ENCODE measurements around the gene ZNF738.
A peak's percentile ranks its signal among the peaks of the same experiment; 100 is the strongest.
"Not testable (repeated sequence)": the region's sequence is repeated elsewhere in the genome, so short reads cannot be mapped to it uniquely, and the experiment has no call there.

ZNF738 gene

GRCh38 chr19:21358768-21359451 lies at the start of gene ZNF738:
Gene ZNF738, plus strand, starts transcription at chr19:21359000. Its CDS starts 141 bp downstream, at chr19:21359141.
- DNase-seq (ENCODE audit: low read depth in 1 of 2, low spot score in 1 of 2) = peak; percentile 79 to 96
- TF ChIP-seq JUND (IDR thresholded peaks at IDR 0.05; ENCODE audit: low read depth) = no peak
- in situ Hi-C loops (cut with HindIII; ENCODE audit: low pct_unique_long_range_greater_than_20kb, low sequenced_read_pairs) = no loop called here

GRCh38 chr19:21312807-21313206 lies 46.0 kb upstream of the ZNF738 start:
- in situ Hi-C loops (cut with HindIII; ENCODE audit: low pct_unique_long_range_greater_than_20kb, low sequenced_read_pairs); DNase-seq (ENCODE audit: low read depth in 1 of 2, low spot score in 1 of 2): not testable (repeated sequence)

GRCh38 chr19:21314676-21315075 lies 44.1 kb upstream of the ZNF738 start:
- in situ Hi-C loops (cut with HindIII; ENCODE audit: low pct_unique_long_range_greater_than_20kb, low sequenced_read_pairs) = no loop called here
- no peak for DNase-seq (ENCODE audit: low read depth in 1 of 2, low spot score in 1 of 2)
- TF ChIP-seq JUND (IDR thresholded peaks at IDR 0.05; ENCODE audit: low read depth) = no peak

GRCh38 chr19:21317821-21318220 lies 41.0 kb upstream of the ZNF738 start:
- in situ Hi-C loops (cut with HindIII; ENCODE audit: low pct_unique_long_range_greater_than_20kb, low sequenced_read_pairs) = no loop called here
- DNase-seq (ENCODE audit: low read depth in 1 of 2, low spot score in 1 of 2) = no peak
- no peak for TF ChIP-seq JUND (IDR thresholded peaks at IDR 0.05; ENCODE audit: low read depth)

DNA sequence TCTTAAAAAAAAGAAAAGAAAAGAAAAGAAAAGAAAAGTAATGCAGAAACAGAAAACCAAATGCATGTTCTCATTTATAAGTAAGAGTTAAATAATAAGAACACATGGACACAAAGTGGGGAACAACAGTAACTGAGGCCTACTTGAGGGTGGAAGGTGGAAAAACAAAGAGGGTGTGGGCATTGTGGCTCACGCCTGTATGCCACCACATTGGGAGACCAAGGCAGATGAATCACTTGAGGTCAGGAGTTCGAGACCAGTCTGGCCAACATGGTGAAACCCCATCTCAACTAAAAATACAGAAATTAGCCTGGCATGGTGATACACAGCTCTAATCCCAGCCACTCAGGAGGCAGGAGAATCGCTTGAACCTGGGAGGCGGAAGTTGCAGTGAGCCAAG lies 37.7 kb upstream of the ZNF738 start:
- no peak for TF ChIP-seq JUND (IDR thresholded peaks at IDR 0.05; ENCODE audit: low read depth)
- in situ Hi-C loops (cut with HindIII; ENCODE audit: low pct_unique_long_range_greater_than_20kb, low sequenced_read_pairs) = no loop called here
- DNase-seq (ENCODE audit: low read depth in 1 of 2, low spot score in 1 of 2) = no peak

- no peak for TF ChIP-seq JUND (IDR thresholded peaks at IDR 0.05; ENCODE audit: low read depth)
- in situ Hi-C loops (cut with HindIII; ENCODE audit: low pct_unique_long_range_greater_than_20kb, low sequenced_read_pairs) = no loop called here
Measured at GRCh38 chr19:21321996-21322395, 36.8 kb upstream of the ZNF738 start.

DNA sequence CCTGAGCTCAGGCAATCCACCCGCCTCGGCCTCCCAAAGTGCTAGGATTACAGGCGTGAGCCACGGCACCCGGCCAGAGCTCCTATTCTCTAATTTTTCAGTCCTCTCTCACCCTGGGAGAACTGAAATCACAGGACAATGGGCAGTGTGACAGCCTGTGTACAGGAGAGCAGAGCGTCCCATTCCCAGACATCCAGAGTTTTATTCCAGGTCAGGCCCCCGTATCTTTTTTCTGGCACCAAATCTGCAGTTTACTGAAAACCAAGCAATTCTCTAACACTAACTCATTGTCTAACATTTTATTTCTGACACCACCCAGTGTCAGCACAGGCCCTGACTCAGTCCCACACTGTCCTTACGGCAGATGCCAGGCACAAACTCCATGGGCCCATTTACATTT lies 36.3 kb upstream of the ZNF738 start:
- in situ Hi-C loops (cut with HindIII; ENCODE audit: low pct_unique_long_range_greater_than_20kb, low sequenced_read_pairs) = no loop called here
- no peak for DNase-seq (ENCODE audit: low read depth in 1 of 2, low spot score in 1 of 2)
- no peak for TF ChIP-seq JUND (IDR thresholded peaks at IDR 0.05; ENCODE audit: low read depth)

More at GRCh38 chr19:21321996-21322395, 36.8 kb upstream of the ZNF738 start:
- no peak for DNase-seq (ENCODE audit: low read depth in 1 of 2, low spot score in 1 of 2)

- DNase-seq (ENCODE audit: low read depth in 1 of 2, low spot score in 1 of 2) = no peak
- in situ Hi-C loops (cut with HindIII; ENCODE audit: low pct_unique_long_range_greater_than_20kb, low sequenced_read_pairs) = no loop called here
- TF ChIP-seq JUND (IDR thresholded peaks at IDR 0.05; ENCODE audit: low read depth) = no peak
Measured at GRCh38 chr19:21323000-21323399, 35.8 kb upstream of the ZNF738 start.

DNA sequence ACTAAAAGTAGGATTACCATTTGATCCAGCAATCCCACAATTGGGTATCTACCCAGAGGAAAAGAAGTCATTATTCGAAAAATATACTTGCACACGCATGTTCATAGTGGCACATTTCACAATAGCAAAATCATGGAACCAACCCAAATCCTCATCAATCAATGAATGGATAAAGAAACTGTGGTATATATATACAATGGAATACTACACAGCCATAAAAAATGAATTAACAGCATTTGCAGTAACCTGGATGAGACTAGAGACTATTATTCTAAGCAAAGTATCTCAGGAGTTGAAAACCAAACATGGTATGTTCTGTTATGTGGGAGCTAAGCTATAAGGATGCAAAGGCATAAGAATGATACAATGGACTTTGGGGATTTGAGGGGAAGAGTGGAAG lies 32.6 kb upstream of the ZNF738 start:
- DNase-seq (ENCODE audit: low read depth in 1 of 2, low spot score in 1 of 2) = no peak
- in situ Hi-C loops (cut with HindIII; ENCODE audit: low pct_unique_long_range_greater_than_20kb, low sequenced_read_pairs) = no loop called here
- TF ChIP-seq JUND (IDR thresholded peaks at IDR 0.05; ENCODE audit: low read depth) = no peak

GRCh38 chr19:21328406-21328805 lies 30.4 kb upstream of the ZNF738 start:
- no peak for DNase-seq (ENCODE audit: low read depth in 1 of 2, low spot score in 1 of 2)
- TF ChIP-seq JUND (IDR thresholded peaks at IDR 0.05; ENCODE audit: low read depth) = no peak
- in situ Hi-C loops (cut with HindIII; ENCODE audit: low pct_unique_long_range_greater_than_20kb, low sequenced_read_pairs) = no loop called here

DNA sequence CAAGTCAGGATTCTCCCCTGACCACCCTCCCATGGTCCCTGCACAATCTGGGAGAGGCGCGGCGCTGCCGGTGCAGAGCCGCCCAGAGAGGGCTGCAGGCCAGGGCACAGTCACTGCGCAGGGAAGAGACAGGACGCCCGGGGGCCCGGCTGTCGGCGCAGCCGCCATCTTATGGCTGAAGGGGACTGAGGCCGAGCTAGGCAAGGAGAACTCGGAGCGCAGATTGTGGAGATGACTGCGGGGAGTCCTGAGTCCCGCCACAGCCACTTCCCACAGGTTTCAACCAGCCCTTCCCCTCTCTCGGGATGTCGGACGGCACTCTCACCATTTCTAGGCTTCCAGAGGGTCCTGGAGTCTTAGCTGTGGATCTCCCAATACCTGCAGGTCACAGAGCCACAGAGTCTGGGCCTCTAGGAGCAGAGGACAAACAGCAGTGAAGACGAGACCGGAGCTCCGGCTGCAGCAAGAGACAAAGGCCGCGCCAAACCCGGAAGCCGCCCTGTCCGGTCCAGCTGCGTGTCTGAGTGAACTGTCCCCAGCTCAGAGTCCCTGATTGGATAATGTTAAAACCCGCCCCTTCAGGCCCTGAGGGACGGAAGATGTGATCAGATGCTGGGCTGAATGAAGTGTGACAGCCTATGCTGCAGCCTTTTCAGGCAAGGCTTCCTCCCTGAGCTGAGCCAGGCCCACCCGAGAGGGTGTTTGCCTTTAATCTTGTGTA lies 29.8 kb upstream of the ZNF738 start, which contains the start of gene ZNF708:
Gene ZNF708 (minus strand): TSS at position 526 of the 721 bp plus-strand sequence. CDS start 198 bp downstream, at position 328.
- in situ Hi-C loops (cut with HindIII; ENCODE audit: low pct_unique_long_range_greater_than_20kb, low sequenced_read_pairs) = no loop called here
- DNase-seq (ENCODE audit: low read depth in 1 of 2, low spot score in 1 of 2) = peak; percentile 53 to 96
- no peak for TF ChIP-seq JUND (IDR thresholded peaks at IDR 0.05; ENCODE audit: low read depth)

GRCh38 chr19:21335721-21336120 lies 23.1 kb upstream of the ZNF738 start:
- in situ Hi-C loops (cut with HindIII; ENCODE audit: low pct_unique_long_range_greater_than_20kb, low sequenced_read_pairs) = no loop called here
- DNase-seq (ENCODE audit: low read depth in 1 of 2, low spot score in 1 of 2) = no peak
- TF ChIP-seq JUND (IDR thresholded peaks at IDR 0.05; ENCODE audit: low read depth) = no peak

DNA sequence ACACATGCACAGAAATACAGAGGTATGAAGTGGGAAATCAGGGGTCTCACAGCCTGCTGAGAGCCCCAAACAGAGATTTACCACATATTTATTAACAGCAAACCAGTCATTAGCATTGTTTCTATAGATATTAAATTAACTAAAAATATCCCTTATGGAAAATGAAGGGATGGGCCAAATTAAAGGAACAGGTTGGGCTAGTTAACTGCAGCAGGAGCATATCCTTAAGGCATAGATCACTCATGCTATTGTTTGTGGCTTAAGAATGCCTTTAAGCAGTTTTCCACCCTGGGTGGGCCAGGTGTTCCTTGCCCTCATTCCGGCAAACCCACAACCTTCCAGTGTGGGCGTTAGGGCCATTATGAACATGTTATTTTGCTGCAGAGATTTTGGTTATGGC lies 14.0 kb upstream of the ZNF738 start:
- in situ Hi-C loops (cut with HindIII; ENCODE audit: low pct_unique_long_range_greater_than_20kb, low sequenced_read_pairs) = not testable (repeated sequence)

More for the DNA sequence above, 14.0 kb upstream of the ZNF738 start:
- not testable (repeated sequence) for DNase-seq (ENCODE audit: low read depth in 1 of 2, low spot score in 1 of 2)
